ENCODE results near the gene DNAJB12.
"Not testable (repeated sequence)": the region's sequence is repeated elsewhere in the genome, so short reads cannot be mapped to it uniquely, and the experiment has no call there.

The DNAJB12 gene

DNA sequence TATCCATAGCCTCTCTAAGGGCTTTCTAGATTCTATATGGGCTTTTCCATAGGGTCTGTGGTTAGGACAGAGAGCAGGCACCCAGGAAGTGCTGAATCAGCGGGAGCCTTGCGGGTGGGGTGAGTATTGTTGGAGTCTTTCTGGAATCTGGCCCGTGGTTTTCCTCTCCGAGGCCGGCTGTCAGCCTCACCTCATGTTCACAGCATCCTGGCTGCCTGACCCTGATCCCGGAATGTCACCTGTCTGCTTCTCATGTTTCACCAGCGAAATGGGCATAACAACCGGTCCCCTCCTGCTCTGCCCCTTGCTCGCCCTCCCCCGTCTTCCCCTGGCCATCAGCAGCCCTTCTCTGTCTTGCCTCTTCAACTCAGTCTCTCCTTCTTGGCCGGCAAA lies 44.5 kb downstream of the DNAJB12 start:
- Histone ChIP-seq H3K9me3 (ENCODE audit: control insufficient read depth, low read length) (no peaks in the 10 kb centered on the region), H3K79me2 (no peaks in the 10 kb centered on the region), H3K4me3 (ENCODE audit: low read depth, low read length) (no peak overlapping the region), H3K36me3 (ENCODE audit: control insufficient read depth, insufficient read depth, low read length) (no peaks in the 10 kb centered on the region), H3K4me1 (peaks cover 17% of the 10 kb centered on the region), H2AFZ (peak overlapping the region; percentile 34), H3K4me2 (ENCODE audit: low read length) (no peak overlapping the region), H3K27me3 (ENCODE audit: control insufficient read depth, insufficient read depth, low read length) (no peaks in the 10 kb centered on the region), H3K9ac (no peak overlapping the region), H3K27ac (no peak overlapping the region)
- TF ChIP-seq, protein P1, sequence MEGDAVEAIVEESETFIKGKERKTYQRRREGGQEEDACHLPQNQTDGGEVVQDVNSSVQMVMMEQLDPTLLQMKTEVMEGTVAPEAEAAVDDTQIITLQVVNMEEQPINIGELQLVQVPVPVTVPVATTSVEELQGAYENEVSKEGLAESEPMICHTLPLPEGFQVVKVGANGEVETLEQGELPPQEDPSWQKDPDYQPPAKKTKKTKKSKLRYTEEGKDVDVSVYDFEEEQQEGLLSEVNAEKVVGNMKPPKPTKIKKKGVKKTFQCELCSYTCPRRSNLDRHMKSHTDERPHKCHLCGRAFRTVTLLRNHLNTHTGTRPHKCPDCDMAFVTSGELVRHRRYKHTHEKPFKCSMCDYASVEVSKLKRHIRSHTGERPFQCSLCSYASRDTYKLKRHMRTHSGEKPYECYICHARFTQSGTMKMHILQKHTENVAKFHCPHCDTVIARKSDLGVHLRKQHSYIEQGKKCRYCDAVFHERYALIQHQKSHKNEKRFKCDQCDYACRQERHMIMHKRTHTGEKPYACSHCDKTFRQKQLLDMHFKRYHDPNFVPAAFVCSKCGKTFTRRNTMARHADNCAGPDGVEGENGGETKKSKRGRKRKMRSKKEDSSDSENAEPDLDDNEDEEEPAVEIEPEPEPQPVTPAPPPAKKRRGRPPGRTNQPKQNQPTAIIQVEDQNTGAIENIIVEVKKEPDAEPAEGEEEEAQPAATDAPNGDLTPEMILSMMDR (IDR thresholded peaks at IDR 0.05), result no peak

DNA sequence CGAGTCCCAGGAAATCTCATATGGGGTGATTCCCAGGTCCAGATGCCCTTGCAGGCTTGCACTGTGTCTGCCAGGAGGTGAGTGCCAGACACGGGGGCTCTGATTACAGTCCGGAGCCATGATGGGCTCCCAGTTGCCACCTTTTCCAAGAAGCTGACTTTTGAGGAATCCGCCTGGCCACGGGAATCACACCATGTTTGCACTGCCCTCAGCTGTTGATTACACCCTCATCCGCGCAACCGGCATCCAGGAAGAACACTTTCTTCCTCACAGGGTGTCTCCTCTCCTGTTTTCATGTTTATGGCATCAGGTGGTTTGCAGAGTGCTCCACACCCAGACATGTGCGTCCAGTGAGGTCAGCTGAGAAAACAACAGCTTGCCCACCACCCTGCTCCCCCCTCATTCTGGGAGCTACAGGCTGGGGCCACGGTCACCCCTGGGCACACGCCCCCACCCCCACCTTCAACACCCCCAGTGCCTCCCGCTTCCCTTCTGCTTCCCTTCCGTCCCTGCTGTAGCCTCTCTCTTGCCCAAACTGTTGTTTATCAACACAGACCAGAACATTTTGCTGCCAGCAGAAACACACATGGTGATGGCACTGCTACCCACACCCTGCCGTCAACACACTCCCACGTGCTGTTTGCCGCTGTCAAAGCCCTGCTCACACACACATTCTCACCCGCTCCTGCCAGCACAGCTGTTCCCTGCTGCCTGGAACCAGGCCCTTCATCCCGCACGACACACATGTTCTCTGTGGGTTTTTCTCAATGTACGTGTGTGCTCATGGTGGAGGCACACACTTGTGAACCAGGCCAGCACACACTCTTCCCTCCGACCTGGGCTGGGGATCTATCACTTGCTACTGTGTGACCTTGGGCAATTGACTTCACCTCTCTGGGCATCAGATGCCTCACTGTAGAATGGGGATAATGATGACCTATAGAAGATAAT lies 45.2 kb downstream of the DNAJB12 start:
- no peaks in the 10 kb centered on the region for H3K79me2 ChIP-seq
- H3K27ac ChIP-seq, result no peak overlapping the region
- H3K27me3 ChIP-seq (ENCODE audit: control insufficient read depth, insufficient read depth, low read length), result no peaks in the 10 kb centered on the region
- no peaks in the 10 kb centered on the region for H3K9me3 ChIP-seq (ENCODE audit: control insufficient read depth, low read length)
- H3K4me3 ChIP-seq (ENCODE audit: low read depth, low read length), result no peak overlapping the region
- no peak overlapping the region for H3K9ac ChIP-seq
- TF ChIP-seq, protein P1 (IDR thresholded peaks at IDR 0.05), result no peak
- H2AFZ ChIP-seq, result peak overlapping the region; percentile 26
- no peaks in the 10 kb centered on the region for H3K36me3 ChIP-seq (ENCODE audit: control insufficient read depth, insufficient read depth, low read length)
- H3K4me1 ChIP-seq, result peaks cover 14% of the 10 kb centered on the region
- no peak overlapping the region for H3K4me2 ChIP-seq (ENCODE audit: low read length)

DNA sequence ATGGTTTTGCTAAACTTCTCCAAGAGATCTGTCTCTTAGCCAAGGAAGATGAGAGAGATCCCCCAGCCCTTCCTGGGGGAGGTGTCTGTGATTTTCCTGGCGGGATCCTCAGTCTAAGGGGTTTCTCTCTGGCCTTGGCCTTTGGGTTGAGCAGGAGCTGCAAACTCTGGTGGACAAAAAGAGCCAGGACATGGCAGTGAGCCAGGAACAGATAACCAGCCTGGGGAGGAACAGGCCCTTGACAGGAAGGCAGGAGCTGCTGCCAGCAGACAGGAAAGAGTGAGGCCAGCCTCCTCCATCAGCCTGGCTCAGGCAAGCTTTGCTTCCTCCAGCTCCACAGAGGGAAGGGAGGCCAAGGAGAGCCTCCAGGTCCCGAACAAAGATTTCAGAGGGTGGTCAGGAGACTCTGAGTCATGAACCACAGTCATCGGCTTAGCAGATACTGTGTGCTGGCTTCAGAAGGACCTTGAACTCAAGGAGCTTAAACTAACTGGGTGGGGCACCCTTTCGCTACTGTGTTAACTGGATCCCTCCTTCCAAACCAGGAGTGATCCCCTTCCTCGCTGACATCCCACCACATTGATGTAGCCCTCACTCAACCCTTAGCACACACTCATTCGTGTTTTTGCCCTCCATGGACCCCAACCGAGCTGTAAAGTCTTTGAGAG lies 46.3 kb downstream of the DNAJB12 start:
- Histone ChIP-seq H3K36me3 (ENCODE audit: control insufficient read depth, insufficient read depth, low read length) (no peaks in the 10 kb centered on the region), H3K9me3 (ENCODE audit: control insufficient read depth, low read length) (no peaks in the 10 kb centered on the region), H3K4me2 (ENCODE audit: low read length) (no peak overlapping the region), H3K4me3 (ENCODE audit: low read depth, low read length) (no peak overlapping the region), H2AFZ (no peak overlapping the region), H3K9ac (no peak overlapping the region), H3K27ac (peak overlapping the region; percentile 9), H3K27me3 (ENCODE audit: control insufficient read depth, insufficient read depth, low read length) (no peaks in the 10 kb centered on the region), H3K4me1 (peaks cover 14% of the 10 kb centered on the region), H3K79me2 (no peaks in the 10 kb centered on the region)
- TF ChIP-seq, protein P1 (IDR thresholded peaks at IDR 0.05), result no peak

DNA sequence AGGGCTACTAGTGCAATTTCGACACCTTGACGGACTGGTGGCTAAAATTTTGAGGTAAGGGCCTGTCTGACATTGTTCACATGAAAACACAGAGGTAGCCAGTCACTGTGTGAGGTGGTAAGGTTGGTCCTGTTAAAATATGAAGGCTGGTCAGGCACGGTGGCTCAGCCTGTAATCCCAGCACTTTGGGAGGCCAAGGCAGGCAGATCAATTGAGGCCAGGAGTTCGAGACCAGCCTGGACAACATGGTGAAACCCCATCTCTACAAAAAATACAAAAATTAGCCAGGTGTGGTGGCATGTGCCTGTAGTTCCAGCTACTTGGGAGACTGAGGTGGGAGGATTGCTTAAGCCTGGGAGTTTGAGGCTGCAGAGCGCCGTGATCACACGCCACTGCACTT lies 47.0 kb downstream of the DNAJB12 start:
- H3K27ac ChIP-seq, H3K79me2 ChIP-seq, H3K9ac ChIP-seq: not testable (repeated sequence)

DNA sequence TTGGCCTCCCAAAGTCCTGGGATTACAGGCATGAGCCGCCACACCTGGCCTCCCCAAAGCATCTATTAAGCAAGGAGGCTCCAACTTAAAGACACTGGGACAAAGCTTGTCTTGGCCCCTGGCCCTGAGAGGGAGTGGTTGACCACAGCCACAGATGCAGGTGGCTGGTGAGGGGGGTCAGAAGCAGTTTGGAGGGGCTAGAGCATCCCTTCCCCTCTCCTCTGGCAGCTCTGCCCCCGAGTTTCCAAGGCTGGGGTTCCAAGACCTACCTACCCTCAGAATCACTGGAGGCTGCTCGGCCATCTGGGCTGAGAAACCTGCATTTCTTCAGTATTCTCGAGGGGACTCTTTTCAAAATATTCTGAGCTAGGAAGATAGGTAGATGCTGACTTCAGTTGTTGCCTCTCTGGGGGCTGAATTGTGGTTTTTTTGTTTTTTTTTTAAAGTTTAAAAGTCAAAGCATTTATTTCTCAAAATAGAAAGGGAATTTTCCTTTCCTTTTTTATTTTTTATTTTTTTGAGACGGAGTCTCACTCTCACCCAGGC lies 48.4 kb downstream of the DNAJB12 start:
- Histone ChIP-seq H3K79me2 (no peaks in the 10 kb centered on the region), H3K36me3 (ENCODE audit: control insufficient read depth, insufficient read depth, low read length) (no peaks in the 10 kb centered on the region), H3K9me3 (ENCODE audit: control insufficient read depth, low read length) (no peaks in the 10 kb centered on the region), H3K9ac (no peak overlapping the region), H3K27ac (no peak overlapping the region), H2AFZ (no peak overlapping the region), H3K4me3 (ENCODE audit: low read depth, low read length) (no peak overlapping the region), H3K4me2 (ENCODE audit: low read length) (no peak overlapping the region), H3K4me1 (peaks cover 14% of the 10 kb centered on the region), H3K27me3 (ENCODE audit: control insufficient read depth, insufficient read depth, low read length) (no peaks in the 10 kb centered on the region)
- TF ChIP-seq, protein P1 (IDR thresholded peaks at IDR 0.05), result no peak

More for the DNA sequence above, 47.0 kb downstream of the DNAJB12 start:
- not testable (repeated sequence) for H3K27me3 ChIP-seq (ENCODE audit: control insufficient read depth, insufficient read depth, low read length); H3K4me2 ChIP-seq (ENCODE audit: low read length); H3K36me3 ChIP-seq (ENCODE audit: control insufficient read depth, insufficient read depth, low read length); H2AFZ ChIP-seq; H3K4me3 ChIP-seq (ENCODE audit: low read depth, low read length); H3K9me3 ChIP-seq (ENCODE audit: control insufficient read depth, low read length)
- peaks cover 14% of the 10 kb centered on the region for H3K4me1 ChIP-seq
